Measurements from ENCODE around the gene PCNX2.

PCNX2 gene

DNA sequence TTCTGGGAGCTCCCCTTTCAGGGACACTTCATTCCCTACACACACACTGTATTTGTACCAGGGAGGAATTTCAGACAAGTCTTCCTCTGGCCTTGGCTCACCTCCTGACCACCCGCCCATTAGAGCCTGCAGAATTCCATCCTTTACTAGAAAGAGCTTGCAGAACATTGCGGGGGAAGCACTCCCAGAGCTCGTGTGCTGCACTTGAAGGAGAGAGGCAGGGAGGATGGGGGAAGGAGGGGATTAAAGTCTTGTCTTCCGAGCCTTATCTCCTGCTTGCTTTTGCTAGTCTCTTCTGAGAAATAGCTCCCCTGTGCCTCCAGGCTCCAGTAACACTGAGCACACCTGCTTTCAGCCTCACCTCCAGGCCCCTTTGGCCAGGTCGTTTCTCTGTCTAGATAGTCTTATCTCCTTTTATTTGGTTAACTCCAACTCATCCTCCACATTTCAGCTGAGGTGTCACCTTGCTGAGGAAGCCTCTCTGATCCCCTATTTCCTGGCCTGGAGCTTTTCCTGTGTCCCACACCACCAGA lies 62.0 kb downstream of the PCNX2 start:
- Histone ChIP-seq H3K27ac (ENCODE audit: low read depth, low read length) (no peak overlapping the region), H3K27me3 (ENCODE audit: low read length) (no peaks in the 10 kb centered on the region), H3K9me2 (replicated peaks; ENCODE audit: insufficient read depth, low read length) (no peaks in the 10 kb centered on the region), H3K9ac (ENCODE audit: low read length) (no peak overlapping the region), H3K9me3 (ENCODE audit: insufficient read depth, low read length) (no peaks in the 10 kb centered on the region), H3F3A (ENCODE audit: insufficient read depth) (no peaks in the 10 kb centered on the region), H3K79me2 (ENCODE audit: insufficient read depth, low read length) (no peaks in the 10 kb centered on the region), H4K20me1 (ENCODE audit: low read depth, low read length) (no peaks in the 10 kb centered on the region), H3K4me3 (ENCODE audit: insufficient read depth, low read length, poor library complexity, severe bottlenecking) (no peak overlapping the region), H3K36me3 (ENCODE audit: low read length) (no peaks in the 10 kb centered on the region), H3K4me2 (ENCODE audit: low read depth, low read length, poor library complexity, severe bottlenecking) (no peak overlapping the region), H2AFZ (ENCODE audit: low read depth, low read length, severe bottlenecking) (no peak overlapping the region)
- TF ChIP-seq, protein P1, sequence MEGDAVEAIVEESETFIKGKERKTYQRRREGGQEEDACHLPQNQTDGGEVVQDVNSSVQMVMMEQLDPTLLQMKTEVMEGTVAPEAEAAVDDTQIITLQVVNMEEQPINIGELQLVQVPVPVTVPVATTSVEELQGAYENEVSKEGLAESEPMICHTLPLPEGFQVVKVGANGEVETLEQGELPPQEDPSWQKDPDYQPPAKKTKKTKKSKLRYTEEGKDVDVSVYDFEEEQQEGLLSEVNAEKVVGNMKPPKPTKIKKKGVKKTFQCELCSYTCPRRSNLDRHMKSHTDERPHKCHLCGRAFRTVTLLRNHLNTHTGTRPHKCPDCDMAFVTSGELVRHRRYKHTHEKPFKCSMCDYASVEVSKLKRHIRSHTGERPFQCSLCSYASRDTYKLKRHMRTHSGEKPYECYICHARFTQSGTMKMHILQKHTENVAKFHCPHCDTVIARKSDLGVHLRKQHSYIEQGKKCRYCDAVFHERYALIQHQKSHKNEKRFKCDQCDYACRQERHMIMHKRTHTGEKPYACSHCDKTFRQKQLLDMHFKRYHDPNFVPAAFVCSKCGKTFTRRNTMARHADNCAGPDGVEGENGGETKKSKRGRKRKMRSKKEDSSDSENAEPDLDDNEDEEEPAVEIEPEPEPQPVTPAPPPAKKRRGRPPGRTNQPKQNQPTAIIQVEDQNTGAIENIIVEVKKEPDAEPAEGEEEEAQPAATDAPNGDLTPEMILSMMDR (IDR thresholded peaks at IDR 0.05; ENCODE audit: insufficient read depth, low read length, poor library complexity, severe bottlenecking), result no peak
- no peak for TF ChIP-seq EZH2phosphoT487 (conservative IDR thresholded peaks at IDR 0.05; ENCODE audit: low read length)

DNA sequence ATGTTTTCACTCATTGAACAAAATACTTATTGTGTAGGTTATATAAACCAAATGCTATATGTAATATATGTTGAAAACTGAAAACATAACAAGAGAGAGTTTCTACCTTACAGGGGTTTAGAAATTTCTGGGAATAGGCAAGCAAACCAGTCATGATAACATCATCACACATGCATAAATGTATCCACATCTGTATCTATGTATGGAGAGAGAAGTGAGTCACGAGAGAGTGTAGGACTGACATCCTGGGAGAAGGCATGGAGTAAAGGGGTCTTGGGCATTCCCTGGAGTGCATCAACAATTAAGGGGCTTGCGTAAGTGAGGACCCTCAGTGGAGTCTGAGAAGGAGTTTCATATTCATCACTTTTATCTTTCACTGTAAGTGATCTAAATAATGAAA lies 65.5 kb downstream of the PCNX2 start:
- H4K20me1 ChIP-seq (ENCODE audit: low read depth, low read length), result no peaks in the 10 kb centered on the region
- H3K4me3 ChIP-seq (ENCODE audit: insufficient read depth, low read length, poor library complexity, severe bottlenecking), result no peak overlapping the region
- no peaks in the 10 kb centered on the region for H3K9me3 ChIP-seq (ENCODE audit: insufficient read depth, low read length)
- H3K9ac ChIP-seq (ENCODE audit: low read length), result no peak overlapping the region
- H3F3A ChIP-seq (ENCODE audit: insufficient read depth), result no peaks in the 10 kb centered on the region
- no peaks in the 10 kb centered on the region for H3K36me3 ChIP-seq (ENCODE audit: low read length)
- no peaks in the 10 kb centered on the region for H3K9me2 ChIP-seq (replicated peaks; ENCODE audit: insufficient read depth, low read length)
- no peaks in the 10 kb centered on the region for H3K79me2 ChIP-seq (ENCODE audit: insufficient read depth, low read length)
- no peak overlapping the region for H3K4me2 ChIP-seq (ENCODE audit: low read depth, low read length, poor library complexity, severe bottlenecking)
- no peak overlapping the region for H2AFZ ChIP-seq (ENCODE audit: low read depth, low read length, severe bottlenecking)
- no peak for TF ChIP-seq EZH2phosphoT487 (conservative IDR thresholded peaks at IDR 0.05; ENCODE audit: low read length)
- TF ChIP-seq, protein P1 (IDR thresholded peaks at IDR 0.05; ENCODE audit: insufficient read depth, low read length, poor library complexity, severe bottlenecking), result no peak
- H3K27ac ChIP-seq (ENCODE audit: low read depth, low read length), result no peak overlapping the region
- H3K27me3 ChIP-seq (ENCODE audit: low read length), result no peaks in the 10 kb centered on the region

DNA sequence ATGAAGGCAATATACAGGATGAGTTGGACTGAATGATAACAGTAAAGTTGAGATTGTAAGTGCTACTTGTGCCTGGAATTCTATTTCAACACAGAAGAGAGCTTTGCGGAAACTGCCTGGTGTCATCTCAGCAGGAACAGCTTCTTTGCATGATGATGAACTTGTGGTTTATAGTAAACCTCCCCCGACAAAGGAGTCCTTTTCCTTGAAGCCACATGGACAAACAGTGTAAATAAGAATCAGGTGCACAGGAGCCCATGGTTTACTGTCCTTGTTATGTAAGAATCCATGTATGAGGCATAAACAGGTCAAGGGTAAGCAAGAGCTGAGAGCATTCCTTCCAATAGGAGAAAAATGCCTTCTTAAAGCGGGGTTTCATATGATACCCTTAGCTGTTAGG lies 66.2 kb downstream of the PCNX2 start:
- H3K9me3 ChIP-seq (ENCODE audit: insufficient read depth, low read length), result no peaks in the 10 kb centered on the region
- no peaks in the 10 kb centered on the region for H4K20me1 ChIP-seq (ENCODE audit: low read depth, low read length)
- no peaks in the 10 kb centered on the region for H3K9me2 ChIP-seq (replicated peaks; ENCODE audit: insufficient read depth, low read length)
- no peaks in the 10 kb centered on the region for H3K79me2 ChIP-seq (ENCODE audit: insufficient read depth, low read length)
- no peaks in the 10 kb centered on the region for H3K27me3 ChIP-seq (ENCODE audit: low read length)
- H2AFZ ChIP-seq (ENCODE audit: low read depth, low read length, severe bottlenecking), result no peak overlapping the region
- no peak overlapping the region for H3K4me2 ChIP-seq (ENCODE audit: low read depth, low read length, poor library complexity, severe bottlenecking)
- no peak overlapping the region for H3K4me3 ChIP-seq (ENCODE audit: insufficient read depth, low read length, poor library complexity, severe bottlenecking)
- H3F3A ChIP-seq (ENCODE audit: insufficient read depth), result no peaks in the 10 kb centered on the region
- H3K36me3 ChIP-seq (ENCODE audit: low read length), result no peaks in the 10 kb centered on the region
- H3K27ac ChIP-seq (ENCODE audit: low read depth, low read length), result no peak overlapping the region
- no peak overlapping the region for H3K9ac ChIP-seq (ENCODE audit: low read length)
- TF ChIP-seq, protein P1 (IDR thresholded peaks at IDR 0.05; ENCODE audit: insufficient read depth, low read length, poor library complexity, severe bottlenecking), result no peak
- no peak for TF ChIP-seq EZH2phosphoT487 (conservative IDR thresholded peaks at IDR 0.05; ENCODE audit: low read length)
